Transverse colon (tissue), 4 donors: ENCODE measurements around the gene CTH.

Experiments
- CTCF ChIP-seq, 5 experiments: fragments of 200-600 bp in 3 of 5; fragments of 450-650 bp in 2 of 5; sonication (generic) in 3 of 5; IDR thresholded peaks; 1 replicate in 2 of 5; 2 replicates in 3 of 5; pipeline ENCODE4 v1.5.1; 2016 to 2017; ENCODE audit warnings: antibody characterized with exemption in 5 of 5, inconsistent platforms in 3 of 5, mild to moderate bottlenecking in 2 of 5, moderate library complexity in 1 of 5
- EP300 ChIP-seq: sonication (generic); formaldehyde crosslinking; IDR thresholded peaks from one replicate; pipeline ENCODE4 v1.6.1; 2017; ENCODE audit warnings: antibody characterized with exemption, low read depth
- POLR2A ChIP-seq: fragments of 450-650 bp; IDR thresholded peaks from one replicate; pipeline ENCODE4 v1.6.1; 2016; ENCODE audit warnings: antibody characterized with exemption, mild to moderate bottlenecking, moderate library complexity
- POLR2AphosphoS5 ChIP-seq, 3 donors: sonication (generic); formaldehyde crosslinking; IDR thresholded peaks; one replicate each; pipeline ENCODE4 v1.6.1; 2016; ENCODE audit warnings: antibody characterized with exemption in 3 of 3

GRCh38 chr1:70403759-70404158, 7.3 kb upstream of the CTH start:
- no peak for TF ChIP-seq CTCF (IDR thresholded peaks at IDR 0.05)
- TF ChIP-seq POLR2A, result no peak
- no peak for TF ChIP-seq POLR2AphosphoS5 (IDR thresholded peaks at IDR 0.05)
- TF ChIP-seq EP300, result no peak
